Measurements from ENCODE around the gene GNAI1.

The GNAI1 gene

GRCh38 chr7:80224415-80224814 is 89.8 kb downstream of the GNAI1 start:
- Histone ChIP-seq H3K36me3 (ENCODE audit: insufficient read depth, low read length) (no peaks in the 10 kb centered on the region), H2AFZ (ENCODE audit: low read depth, low read length) (no peak overlapping the region), H4K20me1 (ENCODE audit: insufficient read depth, low read length) (no peaks in the 10 kb centered on the region), H3K79me2 (ENCODE audit: insufficient read depth, low read length) (no peaks in the 10 kb centered on the region), H3K9ac (ENCODE audit: low read depth, low read length) (no peak overlapping the region), H3K4me3 (ENCODE audit: low read depth in 1 of 2, low read length in 2 of 2) (no peak overlapping the region), H3K27ac (ENCODE audit: low read length) (no peak overlapping the region), H3K4me1 (ENCODE audit: insufficient read depth, low read length) (no peaks in the 10 kb centered on the region), H3K4me2 (ENCODE audit: insufficient read depth, low read length) (no peak overlapping the region), H3K9me3 (ENCODE audit: insufficient read depth, low read length, severe bottlenecking) (no peaks in the 10 kb centered on the region), H3K27me3 (ENCODE audit: insufficient read depth, low read length, poor library complexity) (no peaks in the 10 kb centered on the region)
- TF ChIP-seq EZH2 (IDR thresholded peaks at IDR 0.05; ENCODE audit: borderline replicate concordance, low read depth, low read length, severe bottlenecking) (no peak), CTCF (IDR thresholded peaks at IDR 0.05; ENCODE audit: borderline replicate concordance, extremely low read depth, low read length, poor library complexity, severe bottlenecking) (no peak)
- ATAC-seq (ENCODE audit: insufficient read depth, low read depth) (no peak), DNase-seq (no peak)

DNA sequence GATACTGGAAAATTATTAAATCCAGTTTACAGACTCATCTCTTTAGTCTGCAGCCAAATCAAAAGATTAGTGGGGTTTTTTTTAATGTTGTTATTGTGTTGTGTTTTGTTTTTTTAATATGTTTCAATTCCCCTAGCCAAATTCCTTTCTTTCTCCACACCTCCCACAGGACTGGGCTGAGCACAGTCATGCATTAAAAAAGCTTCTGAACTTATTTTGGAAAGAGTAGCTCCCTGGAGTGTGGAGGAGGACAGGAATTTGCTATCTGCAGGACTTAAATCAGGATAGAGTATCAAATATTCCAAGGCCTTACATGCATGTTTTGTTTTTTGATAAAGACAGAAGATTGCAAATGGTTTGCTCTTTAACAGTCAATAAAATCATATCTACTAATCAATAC is 90.7 kb downstream of the GNAI1 start:
- DNase-seq = no peak
- H3K9me3 ChIP-seq (ENCODE audit: insufficient read depth, low read length, severe bottlenecking) = no peaks in the 10 kb centered on the region
- H3K79me2 ChIP-seq (ENCODE audit: insufficient read depth, low read length) = no peaks in the 10 kb centered on the region
- no peak overlapping the region for H2AFZ ChIP-seq (ENCODE audit: low read depth, low read length)
- H3K4me1 ChIP-seq (ENCODE audit: insufficient read depth, low read length) = no peaks in the 10 kb centered on the region
- no peak overlapping the region for H3K9ac ChIP-seq (ENCODE audit: low read depth, low read length)
- no peak overlapping the region for H3K27ac ChIP-seq (ENCODE audit: low read length)
- ATAC-seq (ENCODE audit: insufficient read depth, low read depth) = no peak
- no peak overlapping the region for H3K4me2 ChIP-seq (ENCODE audit: insufficient read depth, low read length)
- no peaks in the 10 kb centered on the region for H3K27me3 ChIP-seq (ENCODE audit: insufficient read depth, low read length, poor library complexity)
- H4K20me1 ChIP-seq (ENCODE audit: insufficient read depth, low read length) = no peaks in the 10 kb centered on the region
- no peaks in the 10 kb centered on the region for H3K36me3 ChIP-seq (ENCODE audit: insufficient read depth, low read length)
- no peak for TF ChIP-seq CTCF (IDR thresholded peaks at IDR 0.05; ENCODE audit: borderline replicate concordance, extremely low read depth, low read length, poor library complexity, severe bottlenecking)
- no peak for TF ChIP-seq EZH2 (IDR thresholded peaks at IDR 0.05; ENCODE audit: borderline replicate concordance, low read depth, low read length, severe bottlenecking)
- no peak overlapping the region for H3K4me3 ChIP-seq (ENCODE audit: low read depth in 1 of 2, low read length in 2 of 2)

DNA sequence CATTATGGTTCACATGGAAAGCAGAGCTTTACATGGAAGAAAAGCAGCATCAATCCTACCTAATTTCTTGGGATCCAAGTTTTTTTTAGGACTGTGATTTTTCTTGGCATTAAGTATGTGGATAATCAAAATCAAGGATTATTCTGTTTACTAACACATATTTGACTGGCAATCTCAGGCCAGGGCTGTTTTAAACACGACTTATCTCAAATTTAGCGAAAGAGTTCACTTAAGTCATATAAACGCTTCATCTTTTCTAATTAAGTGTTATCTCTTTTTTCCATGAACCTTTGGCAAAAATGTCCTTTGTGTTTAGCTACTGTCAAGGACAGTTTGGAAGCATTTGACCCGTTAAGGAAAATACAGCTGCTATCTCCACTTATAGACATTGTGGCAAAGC is 92.0 kb downstream of the GNAI1 start:
- ATAC-seq (ENCODE audit: insufficient read depth, low read depth) = no peak
- no peak overlapping the region for H2AFZ ChIP-seq (ENCODE audit: low read depth, low read length)
- H4K20me1 ChIP-seq (ENCODE audit: insufficient read depth, low read length) = no peaks in the 10 kb centered on the region
- no peak overlapping the region for H3K27ac ChIP-seq (ENCODE audit: low read length)
- no peaks in the 10 kb centered on the region for H3K36me3 ChIP-seq (ENCODE audit: insufficient read depth, low read length)
- no peaks in the 10 kb centered on the region for H3K9me3 ChIP-seq (ENCODE audit: insufficient read depth, low read length, severe bottlenecking)
- TF ChIP-seq EZH2 (IDR thresholded peaks at IDR 0.05; ENCODE audit: borderline replicate concordance, low read depth, low read length, severe bottlenecking) (no peak), CTCF (IDR thresholded peaks at IDR 0.05; ENCODE audit: borderline replicate concordance, extremely low read depth, low read length, poor library complexity, severe bottlenecking) (no peak)
- H3K79me2 ChIP-seq (ENCODE audit: insufficient read depth, low read length) = no peaks in the 10 kb centered on the region
- no peaks in the 10 kb centered on the region for H3K4me1 ChIP-seq (ENCODE audit: insufficient read depth, low read length)
- no peak overlapping the region for H3K4me3 ChIP-seq (ENCODE audit: low read depth in 1 of 2, low read length in 2 of 2)
- H3K9ac ChIP-seq (ENCODE audit: low read depth, low read length) = no peak overlapping the region
- no peak overlapping the region for H3K4me2 ChIP-seq (ENCODE audit: insufficient read depth, low read length)
- no peaks in the 10 kb centered on the region for H3K27me3 ChIP-seq (ENCODE audit: insufficient read depth, low read length, poor library complexity)
- no peak for DNase-seq

- H3K36me3 ChIP-seq (ENCODE audit: insufficient read depth, low read length) = no peaks in the 10 kb centered on the region
- no peak for ATAC-seq (ENCODE audit: insufficient read depth, low read depth)
- H3K27me3 ChIP-seq (ENCODE audit: insufficient read depth, low read length, poor library complexity) = no peaks in the 10 kb centered on the region
Measured at GRCh38 chr7:80230327-80230726, 95.7 kb downstream of the GNAI1 start.

More at GRCh38 chr7:80230327-80230726, 95.7 kb downstream of the GNAI1 start:
- Histone ChIP-seq H3K79me2 (ENCODE audit: insufficient read depth, low read length) (no peaks in the 10 kb centered on the region), H3K27ac (ENCODE audit: low read length) (no peak overlapping the region), H3K4me2 (ENCODE audit: insufficient read depth, low read length) (no peak overlapping the region), H3K4me1 (ENCODE audit: insufficient read depth, low read length) (no peaks in the 10 kb centered on the region), H3K4me3 (ENCODE audit: low read depth in 1 of 2, low read length in 2 of 2) (no peak overlapping the region), H3K9me3 (ENCODE audit: insufficient read depth, low read length, severe bottlenecking) (no peaks in the 10 kb centered on the region), H2AFZ (ENCODE audit: low read depth, low read length) (no peak overlapping the region), H3K9ac (ENCODE audit: low read depth, low read length) (no peak overlapping the region), H4K20me1 (ENCODE audit: insufficient read depth, low read length) (no peaks in the 10 kb centered on the region)
- TF ChIP-seq EZH2 (IDR thresholded peaks at IDR 0.05; ENCODE audit: borderline replicate concordance, low read depth, low read length, severe bottlenecking) (no peak), CTCF (IDR thresholded peaks at IDR 0.05; ENCODE audit: borderline replicate concordance, extremely low read depth, low read length, poor library complexity, severe bottlenecking) (no peak)
- no peak for DNase-seq
